ENCODE results near the gene CREB5. TPM values are rescaled to one million over a fixed set of nuclear protein-coding genes. Genes with fewer than 3 reads are reported as not detected.

CREB5 gene
- total and polyA plus RNA-seq, 9 donors = 0.71 to 15.0 (median 2.7) TPM

DNA sequence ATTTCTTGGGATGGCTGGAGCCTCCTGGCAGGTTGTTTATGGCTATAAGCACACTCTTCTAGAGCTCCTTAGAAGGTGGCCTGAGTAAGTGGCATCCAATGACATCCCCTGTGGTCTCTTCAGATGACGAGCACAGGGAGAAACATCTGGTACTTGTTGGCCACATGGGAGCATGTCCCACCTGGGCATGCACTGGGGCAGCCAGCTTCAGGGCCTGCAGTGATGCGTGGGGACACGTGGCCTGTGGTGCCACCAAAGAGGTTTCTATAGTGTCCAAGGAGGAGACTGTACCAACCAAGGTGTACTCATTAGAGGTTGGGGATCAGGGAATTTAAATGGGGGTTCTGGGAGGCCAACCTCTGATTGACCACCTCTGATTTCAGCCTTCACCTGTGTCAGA lies 420.4 kb downstream of the CREB5 start:
- no peaks in the 10 kb centered on the region for H3K9me3 ChIP-seq
- TF ChIP-seq EP300 (IDR thresholded peaks at IDR 0.05) (no peak), POLR2A (IDR thresholded peaks at IDR 0.05) (no peak)
- TF ChIP-seq, protein P1, sequence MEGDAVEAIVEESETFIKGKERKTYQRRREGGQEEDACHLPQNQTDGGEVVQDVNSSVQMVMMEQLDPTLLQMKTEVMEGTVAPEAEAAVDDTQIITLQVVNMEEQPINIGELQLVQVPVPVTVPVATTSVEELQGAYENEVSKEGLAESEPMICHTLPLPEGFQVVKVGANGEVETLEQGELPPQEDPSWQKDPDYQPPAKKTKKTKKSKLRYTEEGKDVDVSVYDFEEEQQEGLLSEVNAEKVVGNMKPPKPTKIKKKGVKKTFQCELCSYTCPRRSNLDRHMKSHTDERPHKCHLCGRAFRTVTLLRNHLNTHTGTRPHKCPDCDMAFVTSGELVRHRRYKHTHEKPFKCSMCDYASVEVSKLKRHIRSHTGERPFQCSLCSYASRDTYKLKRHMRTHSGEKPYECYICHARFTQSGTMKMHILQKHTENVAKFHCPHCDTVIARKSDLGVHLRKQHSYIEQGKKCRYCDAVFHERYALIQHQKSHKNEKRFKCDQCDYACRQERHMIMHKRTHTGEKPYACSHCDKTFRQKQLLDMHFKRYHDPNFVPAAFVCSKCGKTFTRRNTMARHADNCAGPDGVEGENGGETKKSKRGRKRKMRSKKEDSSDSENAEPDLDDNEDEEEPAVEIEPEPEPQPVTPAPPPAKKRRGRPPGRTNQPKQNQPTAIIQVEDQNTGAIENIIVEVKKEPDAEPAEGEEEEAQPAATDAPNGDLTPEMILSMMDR (IDR thresholded peaks at IDR 0.05) = no peak
- no peaks in the 10 kb centered on the region for H3K36me3 ChIP-seq
- WGBS, 3 donors = 91 to 98% (median 94%) methylated on average over 3 of the region's 3 CpGs
- H3K27me3 ChIP-seq = no peaks in the 10 kb centered on the region
- no peak for DNase-seq
- no peak overlapping the region for H3K4me3 ChIP-seq
- H3K27ac ChIP-seq = no peak overlapping the region
- intact Hi-C loops (cut with DNase I) = no loop called here
- no peaks in the 10 kb centered on the region for H3K4me1 ChIP-seq (ENCODE audit: insufficient read depth)

DNA sequence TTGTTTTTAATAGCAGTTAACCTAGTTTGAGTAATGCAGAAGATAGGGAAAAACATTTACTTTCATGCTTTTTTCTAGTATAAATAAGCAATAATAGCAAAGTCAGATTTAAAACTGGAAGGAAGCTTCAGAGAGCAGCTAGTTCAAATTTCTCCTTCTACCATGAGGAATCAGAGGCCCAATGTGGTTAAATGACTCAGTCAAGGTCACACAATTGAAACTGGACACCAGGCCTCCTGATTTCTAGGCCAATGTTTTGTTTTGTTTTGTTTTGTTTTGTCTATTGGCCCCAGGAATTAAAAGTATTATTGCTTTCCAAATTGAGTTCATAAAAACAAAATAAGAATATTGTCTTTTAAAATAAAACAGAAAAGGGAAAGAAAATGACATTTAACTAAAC lies 423.5 kb downstream of the CREB5 start:
- H3K4me1 ChIP-seq (ENCODE audit: insufficient read depth) = no peaks in the 10 kb centered on the region
- H3K4me3 ChIP-seq = no peak overlapping the region
- H3K27ac ChIP-seq = no peak overlapping the region
- H3K9me3 ChIP-seq = no peaks in the 10 kb centered on the region
- TF ChIP-seq POLR2A (IDR thresholded peaks at IDR 0.05) (no peak), EP300 (IDR thresholded peaks at IDR 0.05) (no peak)
- TF ChIP-seq, protein P1 (IDR thresholded peaks at IDR 0.05) = no peak
- H3K27me3 ChIP-seq = no peaks in the 10 kb centered on the region
- no peak for DNase-seq
- intact Hi-C loops (cut with DNase I) = no loop called here
- no peaks in the 10 kb centered on the region for H3K36me3 ChIP-seq

DNA sequence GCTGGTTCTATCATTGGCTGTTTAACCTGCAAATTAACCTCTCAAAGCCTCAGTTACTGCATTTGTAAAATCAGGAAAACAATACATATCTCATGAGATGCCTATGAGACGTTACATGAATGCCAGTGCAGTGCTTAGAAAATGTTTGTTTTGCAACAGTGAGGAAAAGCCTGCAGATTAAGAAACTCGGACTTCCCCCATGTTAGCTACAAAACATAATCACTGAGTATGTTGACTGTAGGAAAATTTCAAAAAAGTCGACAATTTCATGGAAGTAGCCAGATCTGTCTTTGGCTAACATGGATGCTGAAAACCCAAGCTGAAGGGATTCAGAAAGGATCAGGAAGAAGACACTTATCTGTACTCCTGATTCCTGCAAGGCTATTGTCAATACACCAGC lies 424.4 kb downstream of the CREB5 start:
- no peaks in the 10 kb centered on the region for H3K4me1 ChIP-seq (ENCODE audit: insufficient read depth)
- intact Hi-C loops (cut with DNase I) = no loop called here
- H3K9me3 ChIP-seq = no peaks in the 10 kb centered on the region
- no peak overlapping the region for H3K27ac ChIP-seq
- H3K4me3 ChIP-seq = no peak overlapping the region
- 14 to 54% (median 16%) methylated on average over 3 of the region's 3 CpGs for WGBS, 3 donors
- TF ChIP-seq POLR2A (IDR thresholded peaks at IDR 0.05) (no peak), EP300 (IDR thresholded peaks at IDR 0.05) (no peak)
- TF ChIP-seq, protein P1 (IDR thresholded peaks at IDR 0.05) = no peak
- H3K36me3 ChIP-seq = no peaks in the 10 kb centered on the region
- H3K27me3 ChIP-seq = no peaks in the 10 kb centered on the region
- no peak for DNase-seq

DNA sequence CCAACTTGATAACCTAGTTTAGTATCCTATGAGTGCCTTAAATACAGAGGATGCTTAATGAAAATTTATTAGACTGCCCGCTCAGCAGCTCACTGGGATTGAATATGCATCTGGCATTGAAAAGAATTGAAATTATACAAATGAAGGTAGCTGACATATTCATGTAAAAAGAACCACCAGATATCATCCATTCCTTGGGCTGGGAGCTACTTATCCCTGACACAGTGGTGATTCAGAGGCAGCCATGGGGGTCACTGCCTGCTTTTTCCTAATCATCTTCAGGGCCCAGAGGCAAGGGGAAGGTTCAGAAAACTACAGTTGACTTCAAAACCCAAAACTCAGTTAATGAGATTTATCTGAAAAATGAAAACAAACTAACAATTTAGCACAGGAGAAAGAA lies 424.9 kb downstream of the CREB5 start:
- no peaks in the 10 kb centered on the region for H3K36me3 ChIP-seq
- H3K4me1 ChIP-seq (ENCODE audit: insufficient read depth) = no peaks in the 10 kb centered on the region
- 91 to 97% (median 93%) methylated on average over 1 of the region's 1 CpG for WGBS, 3 donors
- no peak for TF ChIP-seq EP300 (IDR thresholded peaks at IDR 0.05)
- no peak for TF ChIP-seq POLR2A (IDR thresholded peaks at IDR 0.05)
- TF ChIP-seq, protein P1 (IDR thresholded peaks at IDR 0.05) = no peak
- intact Hi-C loops (cut with DNase I) = no loop called here
- no peaks in the 10 kb centered on the region for H3K9me3 ChIP-seq
- H3K4me3 ChIP-seq = no peak overlapping the region
- H3K27me3 ChIP-seq = no peaks in the 10 kb centered on the region
- H3K27ac ChIP-seq = no peak overlapping the region
- DNase-seq = no peak

DNA sequence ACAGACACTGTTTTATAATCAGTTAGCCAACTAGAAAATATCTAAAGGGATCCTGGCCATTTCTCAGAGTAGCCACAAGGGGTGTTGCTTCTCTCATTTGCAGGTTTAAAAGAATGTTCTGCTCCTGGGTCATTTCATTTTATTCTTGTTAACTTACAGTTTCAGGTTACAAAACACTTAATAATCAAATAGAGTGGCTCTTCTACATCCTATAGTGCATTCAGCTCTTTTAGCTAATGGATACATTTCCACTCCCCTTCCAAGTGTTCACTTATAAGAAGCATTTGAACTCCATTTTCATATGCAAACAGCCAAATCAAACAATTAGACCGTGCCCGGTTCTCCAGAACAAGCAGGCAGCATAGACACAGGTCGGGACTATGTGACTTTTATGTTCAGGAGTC lies 428.3 kb downstream of the CREB5 start:
- no peaks in the 10 kb centered on the region for H3K27me3 ChIP-seq
- no peak overlapping the region for H3K4me3 ChIP-seq
- H3K36me3 ChIP-seq = no peaks in the 10 kb centered on the region
- TF ChIP-seq POLR2A (IDR thresholded peaks at IDR 0.05) = no peak
- TF ChIP-seq, protein P1 (IDR thresholded peaks at IDR 0.05) = no peak
- TF ChIP-seq EP300 (IDR thresholded peaks at IDR 0.05) = no peak
- no peaks in the 10 kb centered on the region for H3K4me1 ChIP-seq (ENCODE audit: insufficient read depth)
- H3K9me3 ChIP-seq = no peaks in the 10 kb centered on the region
- DNase-seq = no peak
- intact Hi-C loops (cut with DNase I) = no loop called here
- no peak overlapping the region for H3K27ac ChIP-seq
- 73 to 83% (median 75%) methylated on average over 3 of the region's 3 CpGs for WGBS, 3 donors

All from ovary (tissue), 9 donors.